HPDE6-E6E7 (cell line): ENCODE data around the gene SKI.

Source experiments
- DNase-seq: peaks from one replicate; pipeline ENCODE4 v3.0.0; 2011; ENCODE audit warnings: missing footprints; ENCODE audit errors: extremely low spot score

The SKI gene

GRCh38 chr1:2274929-2275475 lies 46.9 kb downstream of the SKI start:
- no peak for DNase-seq

- no peak for DNase-seq
Measured at GRCh38 chr1:2275796-2276536, 47.8 kb downstream of the SKI start.

- no peak for DNase-seq
Measured at GRCh38 chr1:2276803-2277580, 48.9 kb downstream of the SKI start.

GRCh38 chr1:2277741-2278488 lies 49.8 kb downstream of the SKI start:
- no peak for DNase-seq

GRCh38 chr1:2278591-2279209 lies 50.6 kb downstream of the SKI start:
- no peak for DNase-seq

- DNase-seq = no peak
Measured at GRCh38 chr1:2279210-2279639, 51.1 kb downstream of the SKI start.

- no peak for DNase-seq
Measured at GRCh38 chr1:2279817-2280216, 51.7 kb downstream of the SKI start.

GRCh38 chr1:2282556-2283270 lies 54.6 kb downstream of the SKI start:
- DNase-seq = no peak

- no peak for DNase-seq
Measured at GRCh38 chr1:2283371-2283990, 55.4 kb downstream of the SKI start.

- no peak for DNase-seq
Measured at GRCh38 chr1:2283991-2284895, 56.1 kb downstream of the SKI start.

- DNase-seq = no peak
Measured at GRCh38 chr1:2284932-2285331, 56.8 kb downstream of the SKI start.

GRCh38 chr1:2286923-2287322 lies 58.8 kb downstream of the SKI start:
- DNase-seq = no peak

GRCh38 chr1:2287649-2288048 lies 59.5 kb downstream of the SKI start:
- DNase-seq = no peak

- no peak for DNase-seq
Measured at GRCh38 chr1:2288311-2288710, 60.2 kb downstream of the SKI start.

- no peak for DNase-seq
Measured at GRCh38 chr1:2288816-2289536, 60.9 kb downstream of the SKI start.

- DNase-seq = no peak
Measured at GRCh38 chr1:2289607-2290006, 61.5 kb downstream of the SKI start.

GRCh38 chr1:2290171-2290578 lies 62.1 kb downstream of the SKI start:
- DNase-seq = no peak

GRCh38 chr1:2290595-2291510 lies 62.7 kb downstream of the SKI start:
- DNase-seq = peak; percentile 76
